Body of pancreas (tissue), 4 donors: ENCODE results near the gene AGTRAP. TPM values are rescaled to one million over a fixed set of nuclear protein-coding genes. Genes with fewer than 3 reads are reported as not detected.

Source experiments
- ATAC-seq: fragments of 150-250 bp; one replicate; pipeline ENCODE4 v1.9.1; 2016
- DNase-seq, 4 donors: peaks; one replicate each; pipeline ENCODE4 v3.0.0-alpha.2; 2019
- H3K27ac ChIP-seq, 4 donors: fragments of 200-600 bp; sonication (generic); 1 replicate in 3 of 4; 2 replicates in 1 of 4; pipeline versions ENCODE4 v1.5.1 to v1.6.1; 2016 to 2019; ENCODE audit warnings: mild to moderate bottlenecking in 1 of 4, mixed read lengths in 1 of 4, moderate library complexity in 1 of 4
- H3K27me3 ChIP-seq, 2 donors: fragments of 200-600 bp; sonication (generic); one replicate each; pipeline ENCODE4 v1.6.0; 2016; ENCODE audit warnings: mild to moderate bottlenecking in 1 of 2
- H3K36me3 ChIP-seq, 2 donors: fragments of 200-600 bp; sonication (generic); replicated peaks in 1 of 2; 2 replicates each; pipeline ENCODE4 v1.5.1; 2016; ENCODE audit warnings: low read depth in 2 of 2; ENCODE audit not compliant: insufficient read depth in 1 of 2
- H3K4me1 ChIP-seq: fragments of 200-600 bp; sonication (generic); one replicate; pipeline ENCODE4 v1.6.0; 2016
- H3K4me3 ChIP-seq, 2 donors: fragments of 200-600 bp; sonication (generic); 1 replicate in 1 of 2; 2 replicates in 1 of 2; pipeline ENCODE4 v1.5.1; 2016 to 2019
- H3K9me3 ChIP-seq, 3 donors: fragments of 200-600 bp; sonication (generic); 1 replicate in 2 of 3; 2 replicates in 1 of 3; pipeline ENCODE4 v1.5.1; 2016
- CTCF ChIP-seq, 7 experiments: fragments of 450-650 bp in 4 of 7; fragments of 200-600 bp in 3 of 7; sonication (generic) in 3 of 7; IDR thresholded peaks; one replicate each; pipeline ENCODE4 v1.5.1; 2016 to 2019; ENCODE audit warnings: antibody characterized with exemption in 7 of 7
- POLR2A ChIP-seq, 3 donors: fragments of 450-650 bp; IDR thresholded peaks; one replicate each; pipeline ENCODE4 v1.6.1; 2016; ENCODE audit warnings: antibody characterized with exemption in 3 of 3, mild to moderate bottlenecking in 2 of 3
- WGBS, 2 donors: methylation state at CpG; one replicate each; pipeline ENCODE4 v1.1.5; 2017; 5-methylcytosine and 5-hydroxymethylcytosine counted together
- intact Hi-C: fragments of 100-400 bp; cut with DNase I; formaldehyde crosslinking; loops from one replicate; pipeline ENCODE4 v1.15.1; 2023
- total RNA-seq, 2 donors: library from RNA; depleted of rRNA; stranded (reverse); fragments of >200 nt; gene quantifications; one replicate each; pipeline ENCODE4 v1.1.0, GENCODE V29; 2016

AGTRAP gene
- total RNA-seq, 2 donors from 2014 or later: 16.8 to 24.6 TPM

DNA sequence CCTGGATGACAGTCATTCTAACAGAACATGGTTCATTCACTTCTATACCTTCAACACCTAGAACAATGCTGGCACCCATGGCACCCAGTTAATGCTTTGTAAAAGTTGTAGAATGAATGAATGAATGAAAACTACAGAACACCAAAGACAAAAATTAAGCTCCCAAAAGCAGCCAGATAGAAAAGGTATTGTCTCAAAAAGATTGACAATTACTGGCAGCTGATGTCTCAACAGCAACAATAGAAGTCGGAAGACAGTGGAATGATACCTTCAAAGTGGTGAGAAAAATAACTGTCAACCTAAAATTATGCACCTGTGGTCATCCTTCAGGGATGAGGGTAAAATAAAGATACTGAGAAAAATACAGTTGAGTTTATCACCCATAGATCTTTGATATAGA lies 21.1 kb downstream of the AGTRAP start:
- Histone ChIP-seq H3K9me3 (no peaks in the 10 kb centered on the region), H3K27ac (no peak overlapping the region), H3K27me3 (peaks cover 0 to 6% of the 10 kb centered on the region in 2 donors), H3K4me1 (peaks cover 29% of the 10 kb centered on the region), H3K4me3 (no peak overlapping the region), H3K36me3 (no peaks in the 10 kb centered on the region)
- ATAC-seq (no peak), DNase-seq (no peak)
- intact Hi-C loops: no loop called here
- 87 to 92% methylated on average over 1 of the region's 1 CpG for WGBS, 2 donors
- TF ChIP-seq CTCF (IDR thresholded peaks at IDR 0.05): no peak
- TF ChIP-seq POLR2A (IDR thresholded peaks at IDR 0.05): no peak

DNA sequence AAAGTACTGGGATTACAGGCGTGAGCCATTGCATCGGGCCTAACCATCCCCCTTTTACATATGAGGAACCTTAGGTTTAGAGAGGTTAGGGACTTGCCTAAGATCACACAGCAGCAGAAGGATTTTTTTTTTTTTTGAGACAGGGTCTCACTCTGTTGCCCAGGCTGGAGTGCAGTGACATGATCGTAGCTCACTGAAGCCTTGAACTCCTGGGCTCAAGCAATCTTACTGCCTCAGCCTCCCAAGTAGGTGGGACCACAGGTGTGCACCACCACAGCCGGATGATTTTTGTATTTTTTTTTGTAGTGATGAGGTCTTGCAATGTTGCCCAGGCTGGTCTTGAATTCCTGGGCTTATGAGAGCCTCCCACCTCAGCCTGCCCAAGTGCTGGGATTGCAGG lies 23.9 kb downstream of the AGTRAP start:
- H3K9me3 ChIP-seq: no peaks in the 10 kb centered on the region
- no peak for TF ChIP-seq POLR2A (IDR thresholded peaks at IDR 0.05)
- TF ChIP-seq CTCF (IDR thresholded peaks at IDR 0.05): no peak
- WGBS, 2 donors: 90 to 95% methylated on average over 4 of the region's 4 CpGs
- intact Hi-C loops: no loop called here
- H3K4me3 ChIP-seq: no peak overlapping the region
- H3K27ac ChIP-seq: no peak overlapping the region
- peaks cover 0 to 8% of the 10 kb centered on the region in 2 donors for H3K27me3 ChIP-seq
- peaks cover 19% of the 10 kb centered on the region for H3K4me1 ChIP-seq
- DNase-seq (no peak), ATAC-seq (no peak)
- H3K36me3 ChIP-seq: no peaks in the 10 kb centered on the region

- Histone ChIP-seq H3K27me3 (peaks cover 0 to 8% of the 10 kb centered on the region in 2 donors), H3K27ac (no peak overlapping the region), H3K4me1 (peaks cover 7% of the 10 kb centered on the region), H3K9me3 (no peaks in the 10 kb centered on the region), H3K36me3 (no peaks in the 10 kb centered on the region), H3K4me3 (no peak overlapping the region)
- ATAC-seq (no peak), DNase-seq (no peak)
- intact Hi-C loops: no loop called here
- 71 to 77% methylated on average over 6 of the region's 6 CpGs for WGBS, 2 donors
- TF ChIP-seq POLR2A (IDR thresholded peaks at IDR 0.05): no peak
- no peak for TF ChIP-seq CTCF (IDR thresholded peaks at IDR 0.05)
Observed at GRCh38 chr1:11761285-11761684, 25.3 kb downstream of the AGTRAP start.

- no peaks in the 10 kb centered on the region for H3K36me3 ChIP-seq
- H3K4me3 ChIP-seq: no peak within 1 kb of the TSS
- DNase-seq (peak in 1 of 4 donors; percentile 44), ATAC-seq (peak; percentile 27)
- H3K9me3 ChIP-seq: no peaks in the 10 kb centered on the region
- WGBS, 2 donors: 5 to 11% methylated on average over 12 to 29 of the region's 29 CpGs
- H3K27me3 ChIP-seq: peaks cover 0 to 8% of the 10 kb centered on the region in 2 donors
- peaks cover 7% of the 10 kb centered on the region for H3K4me1 ChIP-seq
- no peak within 1 kb of the TSS for H3K27ac ChIP-seq
- intact Hi-C loops: no loop called here
- TF ChIP-seq CTCF (IDR thresholded peaks at IDR 0.05) (no peak), POLR2A (IDR thresholded peaks at IDR 0.05) (no peak)
Observed at GRCh38 chr1:11761988-11762406, 26.1 kb downstream of the AGTRAP start, which contains the start of gene C1orf167. Gene C1orf167 (plus strand): TSS chr1:11762193. CDS start chr1:11764401, 2,208 bp downstream.

- H3K9me3 ChIP-seq: no peaks in the 10 kb centered on the region
- peaks cover 12% of the 10 kb centered on the region for H3K4me1 ChIP-seq
- peaks cover 0 to 8% of the 10 kb centered on the region in 2 donors for H3K27me3 ChIP-seq
- 68 to 86% methylated on average over 3 of the region's 3 CpGs for WGBS, 2 donors
- DNase-seq: no peak
- intact Hi-C loops: no loop called here
- no peak overlapping the region for H3K4me3 ChIP-seq
- H3K36me3 ChIP-seq: no peaks in the 10 kb centered on the region
- TF ChIP-seq CTCF (IDR thresholded peaks at IDR 0.05): no peak
- TF ChIP-seq POLR2A (IDR thresholded peaks at IDR 0.05): no peak
- H3K27ac ChIP-seq: no peak overlapping the region
- no peak for ATAC-seq
Observed at GRCh38 chr1:11764115-11764514, 28.2 kb downstream of the AGTRAP start.
